GM12891 (cell line): Measurements from ENCODE around the gene JPH2.

Experiments used
- POLR2A ChIP-seq: IDR thresholded peaks from 2 replicates; pipeline ENCODE4 v1.6.1; 2011; ENCODE audit warnings: low read depth, low read length, control low read depth
- POLR2AphosphoS5 ChIP-seq: IDR thresholded peaks from 2 replicates; pipeline ENCODE4 v1.6.1; 2011; ENCODE audit warnings: low read depth, low read length, control low read depth

- TF ChIP-seq POLR2A (no peak), POLR2AphosphoS5 (no peak)
Observed at GRCh38 chr20:44081476-44081875, 105.5 kb downstream of the JPH2 start.
